SHP77 (cell line): ENCODE measurements around the gene FRMD3.

Experiments used
- DNase-seq, 2 experiments: peaks; one replicate each; lab custom pipeline; 2025; lab: John Stamatoyannopoulos, UW

Gene FRMD3

GRCh38 chr9:83432877-83433550 lies 105.2 kb downstream of the FRMD3 start:
- no peak for DNase-seq

- DNase-seq: no peak
Observed at GRCh38 chr9:83432104-83432627, 106.0 kb downstream of the FRMD3 start.

- no peak for DNase-seq
Observed at GRCh38 chr9:83431101-83432060, 106.8 kb downstream of the FRMD3 start.

- no peak for DNase-seq
Observed at GRCh38 chr9:83430681-83431080, 107.5 kb downstream of the FRMD3 start.

- DNase-seq: no peak
Observed at GRCh38 chr9:83429229-83429628, 109.0 kb downstream of the FRMD3 start.

- no peak for DNase-seq
Observed at GRCh38 chr9:83425240-83425639, 113.0 kb downstream of the FRMD3 start.

GRCh38 chr9:83424831-83425230 lies 113.4 kb downstream of the FRMD3 start:
- DNase-seq: no peak

- no peak for DNase-seq
Observed at GRCh38 chr9:83423815-83424707, 114.1 kb downstream of the FRMD3 start.

- no peak for DNase-seq
Observed at GRCh38 chr9:83422527-83422926, 115.7 kb downstream of the FRMD3 start.

GRCh38 chr9:83420486-83420885 lies 117.7 kb downstream of the FRMD3 start:
- no peak for DNase-seq

- DNase-seq: no peak
Observed at GRCh38 chr9:83419961-83420360, 118.2 kb downstream of the FRMD3 start.

GRCh38 chr9:83418283-83418682 lies 119.9 kb downstream of the FRMD3 start:
- no peak for DNase-seq

- DNase-seq: no peak
Observed at GRCh38 chr9:83413367-83413766, 124.8 kb downstream of the FRMD3 start.

- DNase-seq: no peak
Observed at GRCh38 chr9:83410701-83411100, 127.5 kb downstream of the FRMD3 start.

- no peak for DNase-seq
Observed at GRCh38 chr9:83406921-83407320, 131.3 kb downstream of the FRMD3 start.

- DNase-seq: no peak
Observed at GRCh38 chr9:83405759-83406158, 132.4 kb downstream of the FRMD3 start.

GRCh38 chr9:83403527-83404238 lies 134.5 kb downstream of the FRMD3 start:
- DNase-seq: no peak

GRCh38 chr9:83401328-83401900 lies 136.8 kb downstream of the FRMD3 start:
- no peak for DNase-seq

GRCh38 chr9:83396813-83397212 lies 141.4 kb downstream of the FRMD3 start:
- no peak for DNase-seq

- no peak for DNase-seq
Observed at GRCh38 chr9:83396342-83396741, 141.9 kb downstream of the FRMD3 start.

GRCh38 chr9:83392228-83392627 lies 146.0 kb downstream of the FRMD3 start:
- DNase-seq: no peak
